H9 (cell line): ENCODE data around the gene RBM45. TPM values are rescaled to one million over a fixed set of nuclear protein-coding genes. Genes with fewer than 3 reads are reported as not detected.

Experiments used
- DNase-seq: peaks from one replicate; pipeline ENCODE4 v3.0.0-alpha.2; 2017
- H2AFZ ChIP-seq: one replicate; pipeline ENCODE4 v1.6.1; 2013; ENCODE audit warnings: mild to moderate bottlenecking, low read length, control low read depth, moderate library complexity
- H2AK5ac ChIP-seq: 2 replicates; pipeline ENCODE4 v1.6.1; 2013; ENCODE audit warnings: low read length, control low read depth, mixed read lengths; ENCODE audit not compliant: insufficient read length
- H2BK120ac ChIP-seq: one replicate; pipeline ENCODE4 v1.6.1; 2013; ENCODE audit warnings: low read depth, mild to moderate bottlenecking, low read length, control low read depth, inconsistent platforms; ENCODE audit not compliant: poor library complexity, severe bottlenecking
- H2BK12ac ChIP-seq: 2 replicates; pipeline ENCODE4 v1.6.1; 2013; ENCODE audit warnings: low read length, control low read depth, mixed read lengths, low read depth; ENCODE audit not compliant: insufficient read length
- H2BK15ac ChIP-seq: 2 replicates; pipeline ENCODE4 v1.6.1; 2013; ENCODE audit warnings: low read depth, low read length, control low read depth
- H2BK20ac ChIP-seq: one replicate; pipeline ENCODE4 v1.6.1; 2013; ENCODE audit warnings: low read depth, mild to moderate bottlenecking, low read length, control low read depth, inconsistent platforms; ENCODE audit not compliant: poor library complexity, severe bottlenecking
- H2BK5ac ChIP-seq: 2 replicates; pipeline ENCODE4 v1.6.1; 2013; ENCODE audit warnings: low read length, control low read depth, mixed read lengths; ENCODE audit not compliant: insufficient read length
- H3K14ac ChIP-seq: 2 replicates; pipeline ENCODE4 v1.6.1; 2013; ENCODE audit warnings: low read length, control low read depth; ENCODE audit not compliant: insufficient read depth
- H3K18ac ChIP-seq: 2 replicates; pipeline ENCODE4 v1.6.1; 2013; ENCODE audit warnings: low read depth, mild to moderate bottlenecking, mixed read lengths, low read length, control low read depth; ENCODE audit not compliant: insufficient read length
- H3K23ac ChIP-seq: 2 replicates; pipeline ENCODE4 v1.6.1; 2013; ENCODE audit warnings: low read length, control low read depth, mixed read lengths, low read depth; ENCODE audit not compliant: insufficient read length
- H3K23me2 ChIP-seq: 2 replicates; pipeline ENCODE4 v1.6.1; 2013; ENCODE audit warnings: low read depth, mild to moderate bottlenecking, mixed read lengths, low read length, control low read depth; ENCODE audit not compliant: insufficient read length, poor library complexity, severe bottlenecking
- H3K27ac ChIP-seq: 2 replicates; pipeline ENCODE4 v1.5.1; 2013; ENCODE audit warnings: low read length, control low read depth, mixed read lengths, low read depth; ENCODE audit not compliant: insufficient read length
- H3K27me3 ChIP-seq: 2 replicates; pipeline ENCODE4 v1.6.1; 2013; ENCODE audit warnings: low read length, control low read depth, inconsistent platforms; ENCODE audit not compliant: insufficient read depth
- H3K4ac ChIP-seq: 2 replicates; pipeline ENCODE4 v1.6.1; 2013; ENCODE audit warnings: low read depth, mild to moderate bottlenecking, control low read depth, inconsistent platforms, low read length, moderate library complexity
- H3K4me1 ChIP-seq: 2 replicates; pipeline ENCODE4 v1.6.1; 2013; ENCODE audit warnings: low read length, control low read depth, inconsistent platforms; ENCODE audit not compliant: insufficient read depth
- H3K4me2 ChIP-seq: 2 replicates; pipeline ENCODE4 v1.6.1; 2013; ENCODE audit warnings: low read length, control low read depth, mixed read lengths; ENCODE audit not compliant: insufficient read length, insufficient read depth
- H3K56ac ChIP-seq: 2 replicates; pipeline ENCODE4 v1.6.1; 2013; ENCODE audit warnings: low read depth, mild to moderate bottlenecking, mixed read lengths, low read length, control low read depth; ENCODE audit not compliant: insufficient read length
- H3K79me1 ChIP-seq: 2 replicates; pipeline ENCODE4 v1.6.1; 2013; ENCODE audit warnings: low read depth, mild to moderate bottlenecking, moderate library complexity, low read length, control low read depth, inconsistent platforms; ENCODE audit not compliant: insufficient read depth, poor library complexity, severe bottlenecking
- H3K79me2 ChIP-seq: 2 replicates; pipeline ENCODE4 v1.6.1; 2013; ENCODE audit warnings: low read length, control low read depth, inconsistent platforms; ENCODE audit not compliant: insufficient read depth
- H3K9ac ChIP-seq: 2 replicates; pipeline ENCODE4 v1.6.1; 2013; ENCODE audit warnings: low read length, control low read depth, mixed read lengths; ENCODE audit not compliant: insufficient read length; ENCODE audit errors: extremely low read depth
- H3K9me3 ChIP-seq: one replicate; pipeline ENCODE4 v1.6.1; 2013; ENCODE audit warnings: low read depth, low read length, inconsistent platforms; ENCODE audit not compliant: control insufficient read depth
- H3T11ph ChIP-seq: one replicate; pipeline ENCODE4 v1.6.1; 2013; ENCODE audit warnings: mild to moderate bottlenecking, low read length, control low read depth, inconsistent platforms
- H4K20me1 ChIP-seq: one replicate; pipeline ENCODE4 v1.6.1; 2013; ENCODE audit not compliant: control insufficient read depth, insufficient read length, insufficient read depth
- H4K5ac ChIP-seq: 2 replicates; pipeline ENCODE4 v1.6.1; 2013; ENCODE audit warnings: low read depth, mild to moderate bottlenecking, mixed read lengths, low read length, control low read depth; ENCODE audit not compliant: insufficient read length
- H4K8ac ChIP-seq: replicated peaks from 2 replicates; pipeline ENCODE4 v1.6.1; 2013; ENCODE audit warnings: low read length, control low read depth, mixed read lengths, low read depth; ENCODE audit not compliant: insufficient read length
- H4K91ac ChIP-seq: 2 replicates; pipeline ENCODE4 v1.6.1; 2013; ENCODE audit warnings: low read depth, mild to moderate bottlenecking, moderate library complexity, mixed read lengths, low read length, control low read depth; ENCODE audit not compliant: insufficient read length
- H3K27ac Mint-ChIP-seq, 3 experiments: 2 replicates in 2 of 3; 3 replicates in 1 of 3; pipeline ENCODE4 v1.8.0; 2020 to 2021; ENCODE audit warnings: mixed read lengths in 3 of 3, mild to moderate bottlenecking in 1 of 3, moderate library complexity in 1 of 3
- H3K27me3 Mint-ChIP-seq: 2 replicates; pipeline ENCODE4 v1.8.0; 2021; ENCODE audit warnings: low read depth, mild to moderate bottlenecking, moderate library complexity, mixed read lengths
- H3K36me3 Mint-ChIP-seq, 3 experiments: 2 replicates in 2 of 3; 3 replicates in 1 of 3; pipeline ENCODE4 v1.8.0; 2020 to 2021; ENCODE audit warnings: low read depth in 3 of 3, mixed read lengths in 3 of 3; ENCODE audit not compliant: insufficient read depth in 1 of 3
- H3K4me1 Mint-ChIP-seq, 2 experiments: 2 replicates each; pipeline ENCODE4 v1.8.0; 2020; ENCODE audit warnings: mixed read lengths in 2 of 2
- H3K4me3 Mint-ChIP-seq, 2 experiments: 2 replicates in 1 of 2; 3 replicates in 1 of 2; pipeline ENCODE4 v1.8.0; 2020 to 2021; ENCODE audit warnings: mild to moderate bottlenecking in 2 of 2, mixed read lengths in 2 of 2, moderate library complexity in 1 of 2
- H3K9me3 Mint-ChIP-seq, 2 experiments: 2 replicates in 1 of 2; 3 replicates in 1 of 2; pipeline ENCODE4 v1.8.0; 2020; ENCODE audit warnings: mild to moderate bottlenecking in 2 of 2, mixed read lengths in 2 of 2, moderate library complexity in 1 of 2
- CTCF ChIP-seq: fragments of 200-600 bp; sonication (generic); conservative IDR thresholded peaks from 3 replicates; pipeline ENCODE4 v1.8.0; 2021; ENCODE audit warnings: antibody characterized with exemption, mild to moderate bottlenecking
- WGBS: extraction: QIAGEN DNeasy Blood & Tissue Kit; methylation state at CpG from one replicate; pipeline ENCODE4 v1.1.7; 2013; ENCODE audit warnings: missing lambda C conversion rate, low lambda C conversion rate, mixed read lengths; ENCODE audit not compliant: insufficient read length; ENCODE audit errors: extremely low coverage; 5-methylcytosine and 5-hydroxymethylcytosine counted together
- total RNA-seq: library from RNA; stranded (reverse); gene quantifications from 2 replicates; pipeline ENCODE4 v1.2.1, GENCODE V29; 2021

The RBM45 gene
- total RNA-seq, 1 experiment from 2014 or later = 13.9 TPM

- Histone ChIP-seq H3K18ac (no peak overlapping the region), H4K20me1 (no peaks in the 10 kb centered on the region), H2BK15ac (no peak overlapping the region), H3K79me1 (no peaks in the 10 kb centered on the region), H3K9ac (no peak overlapping the region), H2BK120ac (no peak overlapping the region), H3K4ac (no peak overlapping the region), H3K27me3 (no peaks in the 10 kb centered on the region), H3K4me2 (no peak overlapping the region), H3K23ac (no peak overlapping the region), H3K14ac (no peak overlapping the region), H4K8ac (no peak overlapping the region), H2BK5ac (no peak overlapping the region), H3T11ph (no peak overlapping the region), H3K4me1 (no peaks in the 10 kb centered on the region), H3K79me2 (no peaks in the 10 kb centered on the region), H2BK20ac (no peak overlapping the region), H2AFZ (no peak overlapping the region), H4K91ac (no peak overlapping the region), H3K23me2 (peaks cover 8% of the 10 kb centered on the region), H3K27ac (no peak overlapping the region), H2BK12ac (no peak overlapping the region), H2AK5ac (no peak overlapping the region), H3K9me3 (no peaks in the 10 kb centered on the region), H4K5ac (no peak overlapping the region), H3K56ac (no peak overlapping the region)
- H3K9me3 Mint-ChIP-seq = no peaks in the 10 kb centered on the region
- no peaks in the 10 kb centered on the region for H3K36me3 Mint-ChIP-seq
- H3K27me3 Mint-ChIP-seq = no peaks in the 10 kb centered on the region
- H3K4me3 Mint-ChIP-seq = peak overlapping the region in 1 of 2 experiments; percentile 13; a peak in 2 of 5 replicates
- peaks cover 3 to 5% of the 10 kb centered on the region in 2 experiments; a peak in 3 of 4 replicates for H3K4me1 Mint-ChIP-seq
- TF ChIP-seq CTCF = no peak
- no CpG with 5 or more reads among the region's 2 CpGs for WGBS
- DNase-seq = no peak
- no peak overlapping the region for H3K27ac Mint-ChIP-seq
Measured at GRCh38 chr2:178114462-178114861, 2.2 kb downstream of the RBM45 start.
